Activated CD8-positive, alpha-beta memory T cell treated with anti-CD3 and anti-CD28 coated beads, Interleukin-2, amount 50 U/mL, for 48 hours (primary cell): ENCODE measurements around the gene TSHR.
"Not testable (repeated sequence)": the region's sequence is repeated elsewhere in the genome, so short reads cannot be mapped to it uniquely, and the experiment has no call there.

Experiments used
- DNase-seq: peaks from one replicate; pipeline ENCODE4 v3.0.0-alpha.2; 2020

The TSHR gene

GRCh38 chr14:80953211-80953610 is 2.2 kb upstream of the TSHR start:
- DNase-seq: not testable (repeated sequence)

- peak; percentile 82 for DNase-seq
These were observed 628 bp upstream of the TSHR start for GRCh38 chr14:80954687-80955299.

- no peak for DNase-seq
These were observed 681 bp downstream of the TSHR start for GRCh38 chr14:80956102-80956501.

GRCh38 chr14:80956922-80957321 is 1.5 kb downstream of the TSHR start:
- no peak for DNase-seq

- no peak for DNase-seq
These were observed 2.2 kb downstream of the TSHR start for GRCh38 chr14:80957613-80958012.

DNA sequence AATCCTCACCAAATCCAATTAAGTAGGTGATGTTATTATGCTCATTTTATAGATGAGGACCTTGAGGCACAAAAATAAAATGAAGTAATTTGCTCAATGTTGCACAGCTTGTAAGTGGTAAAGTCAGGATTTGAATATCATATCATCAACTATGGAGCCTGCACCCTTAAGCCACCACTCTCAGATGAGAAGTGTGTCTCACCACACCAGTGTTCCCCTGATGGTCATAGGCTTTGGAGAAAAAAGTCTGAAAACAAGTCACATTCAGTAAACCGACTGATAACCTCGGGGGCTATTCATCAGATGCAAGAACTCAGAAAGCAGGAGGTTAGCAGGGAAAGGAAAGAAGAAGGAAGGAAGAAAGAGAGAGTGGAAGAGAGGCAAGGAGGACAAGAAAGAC is 2.8 kb downstream of the TSHR start:
- DNase-seq: no peak

DNA sequence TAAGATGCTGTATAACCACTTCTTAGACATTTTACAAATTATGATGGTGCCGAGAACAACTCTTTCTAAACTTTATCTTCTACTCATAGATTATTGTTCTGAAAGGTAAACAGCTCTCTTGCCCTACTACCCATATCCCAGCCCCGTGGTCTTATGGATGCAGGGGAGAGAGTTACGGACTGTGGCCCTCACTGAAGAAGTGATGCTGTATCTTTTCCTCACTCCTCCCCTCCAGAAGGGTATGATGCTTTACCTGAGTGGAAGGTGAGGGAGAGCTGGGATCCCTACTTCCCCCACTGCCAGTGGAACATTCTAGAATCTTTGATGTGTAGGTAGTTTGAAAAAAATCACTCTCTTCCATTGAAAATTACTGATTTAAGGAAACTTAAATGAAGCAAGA is 3.5 kb downstream of the TSHR start:
- no peak for DNase-seq

DNA sequence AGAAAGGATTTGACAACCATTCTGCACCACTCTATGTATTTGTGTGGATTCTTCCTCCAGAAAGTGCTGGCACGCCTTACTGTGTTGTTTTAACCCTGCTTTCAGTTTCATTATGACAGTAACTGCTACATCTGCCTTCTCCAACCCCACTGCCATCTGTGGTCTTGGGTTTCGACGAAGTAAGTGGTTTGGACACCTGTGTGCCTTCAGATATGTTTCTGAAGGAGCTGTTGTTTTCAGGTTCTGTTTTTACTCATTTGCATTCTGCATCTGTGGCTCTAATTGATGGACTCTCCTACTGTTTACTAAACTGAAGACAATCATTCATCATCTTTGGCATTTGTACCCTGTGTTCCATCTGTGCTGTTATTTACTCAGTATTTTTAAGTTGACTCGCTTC is 4.1 kb downstream of the TSHR start:
- DNase-seq: peak; percentile 61

- DNase-seq: no peak
These were observed 9.6 kb downstream of the TSHR start for GRCh38 chr14:80965037-80965436.

GRCh38 chr14:80973931-80974641 is 18.7 kb downstream of the TSHR start:
- no peak for DNase-seq

DNA sequence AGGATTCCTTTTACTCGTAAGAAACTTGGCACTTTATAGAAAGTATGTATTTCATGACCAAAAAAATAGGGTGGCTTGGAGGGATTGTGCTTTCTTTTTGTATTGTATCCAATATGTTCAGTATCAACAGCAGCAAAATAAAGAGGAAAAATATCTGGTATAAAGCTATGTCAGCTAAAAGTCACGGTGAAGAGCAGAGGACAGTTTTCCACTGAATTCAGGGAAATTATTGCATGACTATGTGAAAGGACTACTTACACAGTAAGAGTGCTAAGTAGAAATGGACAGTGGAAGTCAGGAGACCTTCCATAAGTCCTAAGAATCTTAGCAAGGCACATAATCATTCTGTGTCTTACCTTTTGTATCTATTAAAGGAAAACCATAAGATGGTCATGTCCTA is 19.3 kb downstream of the TSHR start:
- DNase-seq: no peak

- no peak for DNase-seq
These were observed 21.8 kb downstream of the TSHR start for GRCh38 chr14:80977221-80977620.

DNA sequence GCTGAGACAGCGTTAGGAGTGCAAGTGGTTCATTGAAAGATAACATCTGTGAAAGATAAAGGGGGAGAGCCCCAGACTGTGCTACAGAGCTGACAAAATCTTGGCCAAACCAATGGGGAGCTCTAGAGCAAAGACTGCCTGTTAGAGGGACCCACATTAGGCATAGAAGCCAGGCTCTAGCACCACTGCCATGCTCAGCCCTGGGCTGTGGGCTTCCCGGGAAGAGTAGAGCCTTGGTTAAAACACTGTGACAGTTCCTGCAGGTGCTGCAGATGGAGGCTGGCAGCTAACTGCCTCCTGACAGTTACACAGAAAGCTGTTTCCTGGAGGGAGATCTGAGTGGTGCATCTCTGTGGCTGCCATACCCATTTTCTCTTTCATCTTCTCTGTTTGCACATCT is 23.0 kb downstream of the TSHR start:
- DNase-seq: no peak

DNA sequence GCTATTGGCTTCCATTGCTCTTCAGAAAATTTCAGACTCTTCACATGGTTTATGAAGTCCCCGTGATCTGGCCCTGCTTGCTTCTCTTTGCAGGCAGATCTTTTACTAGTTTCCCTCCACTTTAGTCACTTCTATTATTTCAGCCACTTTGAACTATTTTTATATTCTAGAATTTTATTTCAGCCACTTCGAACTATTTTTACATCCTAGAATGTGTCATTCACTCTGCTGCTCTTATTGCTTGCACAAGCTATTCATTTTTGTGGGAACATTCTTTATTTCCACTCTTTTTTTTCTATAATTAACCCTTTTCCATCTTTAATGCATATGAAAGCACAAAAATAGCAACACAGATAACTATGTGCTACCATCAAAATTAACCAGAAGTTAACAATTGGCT is 24.5 kb downstream of the TSHR start:
- no peak for DNase-seq

DNA sequence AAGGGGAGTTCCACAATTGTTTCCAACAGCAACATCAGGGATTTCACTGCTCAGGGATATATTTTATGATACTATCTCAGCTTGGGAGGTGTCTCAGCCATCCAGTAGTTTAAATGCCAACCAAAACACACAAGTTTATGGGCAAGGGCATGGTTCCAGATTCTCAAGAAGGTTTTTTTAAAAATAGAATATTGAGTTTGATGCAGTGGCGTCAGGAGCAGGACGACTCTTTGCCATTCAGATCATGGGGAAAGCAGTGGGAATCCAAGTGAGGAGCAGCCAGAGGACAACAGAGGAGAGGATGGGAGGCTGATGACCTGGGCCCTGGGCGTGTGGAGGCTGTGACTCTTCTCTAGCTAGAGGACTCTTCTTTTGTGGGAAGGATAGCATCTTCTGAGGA is 25.7 kb downstream of the TSHR start:
- no peak for DNase-seq

GRCh38 chr14:80981673-80982072 is 26.3 kb downstream of the TSHR start:
- DNase-seq: no peak

DNA sequence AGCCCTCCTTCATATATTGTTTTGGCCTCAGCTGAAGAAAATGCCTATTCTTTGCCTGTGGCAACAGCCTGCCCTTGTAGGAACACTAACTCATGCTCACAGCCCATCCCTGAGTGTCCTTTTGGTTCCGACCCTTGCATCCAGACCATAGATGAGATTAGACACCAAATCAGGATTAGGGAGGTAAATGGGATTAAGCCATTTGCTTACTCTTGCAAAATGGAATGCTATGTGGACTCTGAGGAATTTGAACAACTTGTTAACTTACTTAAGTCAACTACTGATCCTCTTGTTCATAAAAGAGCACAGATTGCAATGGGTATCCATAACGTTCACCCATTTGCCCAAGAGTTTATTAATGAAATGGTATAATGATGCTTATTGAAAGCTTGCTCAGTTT is 27.3 kb downstream of the TSHR start:
- DNase-seq: no peak

- peak; percentile 58 for DNase-seq
These were observed 32.0 kb downstream of the TSHR start for GRCh38 chr14:80987235-80988032.

- no peak for DNase-seq
These were observed 32.8 kb downstream of the TSHR start for GRCh38 chr14:80988192-80988591.

- no peak for DNase-seq
These were observed 33.5 kb downstream of the TSHR start for GRCh38 chr14:80988735-80989429.

DNA sequence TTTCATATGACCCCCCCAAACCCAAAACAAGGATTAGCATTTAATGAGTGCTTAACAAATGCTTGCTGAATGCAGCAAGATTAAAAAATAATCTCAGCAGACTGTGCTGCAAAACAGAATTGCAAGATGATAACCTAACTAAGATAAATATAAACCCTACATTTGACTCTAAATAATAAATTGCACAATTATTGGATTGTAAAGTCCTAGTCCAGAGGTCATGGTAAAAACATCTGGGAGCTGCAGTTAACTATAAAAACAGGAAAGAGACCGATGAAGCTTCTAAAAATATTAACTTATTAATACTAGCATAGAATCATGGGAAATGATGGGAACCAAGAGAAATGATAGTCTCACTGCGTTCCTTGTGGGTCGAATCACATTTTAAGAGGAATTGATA is 37.2 kb downstream of the TSHR start:
- DNase-seq: no peak

DNA sequence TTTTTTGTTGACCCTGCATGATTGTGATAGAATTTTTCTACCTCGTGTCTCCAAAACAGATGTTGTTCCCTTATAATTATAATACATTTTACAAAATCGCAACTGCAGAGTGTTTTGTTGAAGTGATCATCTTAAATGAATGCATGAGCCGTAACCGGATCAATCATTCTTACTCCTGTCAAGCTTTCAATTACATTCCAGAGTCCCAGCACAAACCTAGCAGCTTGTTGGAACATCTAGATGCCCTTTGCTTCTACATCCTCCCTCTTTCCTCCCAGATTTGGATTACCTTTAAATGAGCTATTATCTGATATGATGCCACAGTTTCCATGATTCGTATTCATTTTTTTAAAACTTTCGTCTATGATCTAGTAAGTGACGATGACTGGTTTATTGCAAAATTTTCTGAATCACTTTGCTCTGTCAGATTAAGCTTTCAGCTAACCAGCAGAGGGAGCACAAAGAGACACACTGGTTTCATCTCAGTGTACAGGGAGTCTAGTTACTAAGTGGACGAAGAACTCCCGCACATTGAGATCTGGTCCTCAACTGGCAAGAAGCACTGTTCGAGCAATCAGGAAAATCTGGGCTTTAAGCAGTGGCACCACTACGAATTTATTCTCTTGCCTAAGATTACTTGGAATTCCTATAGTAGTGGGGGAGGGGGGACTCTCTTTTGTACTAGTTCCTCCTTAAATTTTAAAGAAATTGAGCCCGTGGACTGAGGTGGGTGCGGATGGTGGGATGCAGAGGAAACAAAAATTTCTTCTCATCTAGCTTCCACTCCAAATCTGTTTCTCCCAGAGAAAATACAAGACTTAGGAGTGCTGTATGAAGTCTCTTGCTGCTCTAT is 40.9 kb downstream of the TSHR start:
- DNase-seq: no peak

DNA sequence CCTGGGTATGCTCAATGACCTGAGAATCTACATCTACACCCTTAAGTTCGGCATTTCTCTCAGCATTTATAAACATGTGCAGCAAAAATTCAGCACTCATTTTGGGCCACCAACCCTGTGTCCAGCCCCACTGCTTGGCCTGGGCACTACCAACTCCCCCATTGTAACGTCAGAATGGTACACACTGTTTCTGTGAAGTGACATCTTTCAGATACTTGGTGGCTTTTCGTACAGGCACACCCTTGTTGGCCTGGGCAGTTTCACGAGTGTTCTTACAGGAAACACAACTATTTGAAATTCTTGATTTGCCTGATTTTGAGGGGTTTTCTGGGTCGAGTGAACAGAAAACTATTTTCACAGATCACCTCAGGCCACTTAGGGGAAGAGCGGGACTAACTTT is 46.0 kb downstream of the TSHR start:
- no peak for DNase-seq
